IPS-11a (cell line): ENCODE measurements around the gene AP2B1.
"Not testable (repeated sequence)": the region's sequence is repeated elsewhere in the genome, so short reads cannot be mapped to it uniquely, and the experiment has no call there.

ENCODE experiments used
- H3K4me3 ChIP-seq: one replicate; pipeline ENCODE4 v1.5.1; 2013; ENCODE audit warnings: low read depth, low read length, control low read depth

AP2B1 gene

DNA sequence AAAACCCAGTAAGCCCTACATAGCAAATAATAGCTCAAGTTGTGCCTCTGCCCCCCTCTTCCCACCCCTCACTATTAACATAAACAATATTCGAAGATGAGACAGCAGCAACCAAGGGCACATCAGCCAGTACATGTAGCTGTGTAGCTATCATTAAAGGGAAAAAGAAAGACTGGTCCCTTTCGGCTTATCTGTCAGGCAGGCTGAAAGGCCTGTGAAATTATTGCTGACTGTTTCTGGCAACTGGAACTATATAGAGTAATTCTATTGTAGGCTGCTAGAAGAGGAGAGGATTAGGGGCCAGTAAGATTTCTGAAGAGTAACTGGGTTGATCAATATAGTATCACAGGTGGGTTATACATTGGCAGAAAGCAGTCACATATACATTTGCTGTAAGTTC is 107.8 kb downstream of the AP2B1 start:
- H3K4me3 ChIP-seq: no peak overlapping the region

GRCh38 chr17:35695613-35696012 is 108.5 kb downstream of the AP2B1 start:
- no peak overlapping the region for H3K4me3 ChIP-seq

DNA sequence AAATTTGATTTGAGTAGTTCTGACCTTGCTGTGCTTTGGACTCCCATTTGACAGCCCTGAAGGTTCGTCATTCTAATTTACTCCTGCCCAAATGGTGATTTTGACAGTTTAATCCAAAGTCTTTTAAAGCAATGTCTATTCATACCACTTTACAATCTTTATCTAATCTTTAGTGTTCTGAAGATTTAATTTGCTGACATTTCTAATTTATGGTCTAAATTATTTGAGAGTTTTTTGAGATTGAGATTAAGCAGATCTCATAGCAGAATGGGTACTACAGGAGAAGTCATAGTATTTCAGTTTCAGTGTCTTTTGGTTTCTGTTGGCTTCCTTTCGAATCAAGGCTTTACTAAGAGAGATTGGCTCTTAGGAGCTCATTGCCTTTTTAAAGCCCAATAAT is 111.7 kb downstream of the AP2B1 start:
- H3K4me3 ChIP-seq: no peak overlapping the region

DNA sequence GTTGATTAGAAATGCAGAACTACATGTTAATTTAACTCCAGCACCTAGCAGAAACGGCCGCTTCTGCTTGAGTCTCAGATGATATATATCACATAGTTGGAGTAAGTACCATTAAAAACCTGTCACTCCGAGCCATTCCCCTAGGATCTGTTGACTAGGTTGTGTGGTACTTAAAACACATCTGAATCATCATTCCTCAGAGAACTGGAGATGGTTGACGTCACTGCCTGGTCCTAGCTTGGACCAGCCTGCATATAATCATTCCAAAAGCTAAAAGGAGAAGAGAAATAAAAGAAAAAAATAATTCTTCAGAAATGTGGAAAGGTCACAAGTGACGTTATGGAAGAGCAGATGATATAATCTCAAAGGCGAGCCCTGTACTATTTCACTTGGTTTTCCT is 113.0 kb downstream of the AP2B1 start:
- no peak overlapping the region for H3K4me3 ChIP-seq

- no peak overlapping the region for H3K4me3 ChIP-seq
Measured at GRCh38 chr17:35701491-35701890, 114.4 kb downstream of the AP2B1 start.

DNA sequence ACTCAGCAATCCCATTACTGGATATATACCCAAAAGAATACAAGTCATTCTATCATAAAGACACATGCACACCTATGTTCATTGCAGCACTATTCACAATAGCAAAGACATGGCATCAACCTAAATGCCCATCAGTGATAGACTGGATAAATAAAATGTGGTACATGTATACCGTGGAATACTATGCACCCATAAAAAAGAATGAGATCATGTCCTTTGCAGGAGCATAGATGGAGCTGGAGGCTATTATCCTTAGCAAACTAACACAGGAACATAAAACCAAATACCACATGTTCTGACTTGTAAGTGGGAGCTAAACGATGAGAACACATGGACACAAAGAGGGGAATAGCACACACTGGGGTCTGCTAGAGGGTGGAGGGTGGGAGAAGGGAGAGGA is 116.2 kb downstream of the AP2B1 start:
- H3K4me3 ChIP-seq: not testable (repeated sequence)

GRCh38 chr17:35705230-35705629 is 118.1 kb downstream of the AP2B1 start:
- no peak overlapping the region for H3K4me3 ChIP-seq

DNA sequence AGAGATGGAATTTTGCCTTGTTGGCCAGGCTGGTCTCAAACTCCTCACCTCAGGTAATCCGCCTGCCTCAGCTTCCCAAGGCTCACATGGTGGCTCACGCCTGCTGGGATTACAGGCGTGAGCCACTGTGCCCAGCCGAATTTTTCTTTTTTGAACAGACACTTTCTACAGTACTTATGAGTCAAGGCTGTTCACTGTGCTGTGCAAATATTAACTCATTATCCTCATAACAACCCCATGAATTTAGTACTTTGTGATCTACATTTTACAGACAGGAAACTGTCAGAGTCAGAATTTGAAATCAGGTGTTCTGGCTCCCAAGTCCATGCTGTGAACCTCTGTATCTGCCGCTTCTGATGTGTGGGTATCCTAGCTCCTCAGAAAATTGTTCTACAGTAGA is 118.6 kb downstream of the AP2B1 start:
- no peak overlapping the region for H3K4me3 ChIP-seq

- H3K4me3 ChIP-seq: no peak overlapping the region
Measured at GRCh38 chr17:35708149-35708548, 121.0 kb downstream of the AP2B1 start.

GRCh38 chr17:35708951-35709350 is 121.8 kb downstream of the AP2B1 start:
- H3K4me3 ChIP-seq: no peak overlapping the region

DNA sequence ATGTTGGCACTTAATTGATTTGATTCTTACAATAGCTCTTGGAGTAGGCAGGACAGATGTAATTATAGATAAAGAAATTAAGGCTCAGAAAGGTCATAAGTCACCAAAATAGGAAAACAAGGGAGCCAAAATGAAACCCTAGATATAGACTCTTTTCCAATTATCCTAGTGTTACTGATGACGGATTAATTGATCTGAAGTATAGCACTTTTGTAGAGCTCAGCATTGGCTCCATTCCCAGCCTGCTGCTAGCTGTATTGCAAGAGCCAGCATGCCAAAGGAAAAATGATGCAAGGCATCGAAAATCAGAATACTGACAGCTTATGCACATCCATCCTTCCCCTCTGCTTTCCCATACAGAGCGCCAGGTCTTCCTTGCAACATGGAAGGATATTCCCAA is 122.8 kb downstream of the AP2B1 start:
- H3K4me3 ChIP-seq: no peak overlapping the region

DNA sequence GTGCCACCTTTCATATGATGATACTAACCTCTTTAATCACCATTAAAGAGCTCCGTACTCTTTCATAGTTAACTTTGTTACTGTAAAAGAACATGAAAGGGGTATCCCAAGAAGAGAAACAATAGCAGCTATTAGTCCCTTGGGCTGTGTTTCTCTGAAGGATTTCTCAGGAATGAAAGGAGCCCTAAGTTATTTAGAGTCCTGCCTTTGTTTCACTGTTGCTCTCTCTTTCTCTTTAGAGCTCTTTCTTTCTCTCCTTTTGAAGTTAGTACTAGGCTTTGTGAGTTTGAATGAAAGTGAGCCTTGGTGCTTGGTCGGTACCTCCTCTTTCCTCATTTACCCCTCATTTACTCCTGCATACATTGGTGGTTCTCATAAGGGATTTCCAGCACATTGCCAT is 123.8 kb downstream of the AP2B1 start:
- no peak overlapping the region for H3K4me3 ChIP-seq

GRCh38 chr17:35713069-35713728 is 126.1 kb downstream of the AP2B1 start:
- no peak overlapping the region for H3K4me3 ChIP-seq

DNA sequence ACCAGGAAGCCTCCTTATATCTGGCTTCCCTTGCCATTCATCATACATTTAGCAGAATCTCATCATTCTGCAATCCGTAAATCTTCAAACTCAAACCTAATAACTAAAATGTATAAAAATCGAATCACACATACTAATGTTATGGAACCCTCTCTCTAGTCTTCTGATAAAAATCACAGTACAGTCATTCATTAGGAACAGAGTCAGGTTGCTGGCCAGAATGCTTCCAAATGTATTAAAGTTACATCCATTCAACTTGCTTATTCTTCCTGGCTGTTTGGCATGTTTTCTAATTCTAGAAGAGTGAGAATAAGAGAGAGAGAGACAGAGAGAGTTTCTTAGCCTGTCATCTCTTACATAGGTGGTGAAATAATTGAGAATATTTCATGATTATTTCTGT is 127.9 kb downstream of the AP2B1 start:
- H3K4me3 ChIP-seq: no peak overlapping the region

GRCh38 chr17:35715416-35715815 is 128.3 kb downstream of the AP2B1 start:
- H3K4me3 ChIP-seq: no peak overlapping the region

GRCh38 chr17:35716173-35716572 is 129.1 kb downstream of the AP2B1 start:
- H3K4me3 ChIP-seq: no peak overlapping the region

GRCh38 chr17:35716897-35717465 is 129.9 kb downstream of the AP2B1 start:
- no peak overlapping the region for H3K4me3 ChIP-seq

DNA sequence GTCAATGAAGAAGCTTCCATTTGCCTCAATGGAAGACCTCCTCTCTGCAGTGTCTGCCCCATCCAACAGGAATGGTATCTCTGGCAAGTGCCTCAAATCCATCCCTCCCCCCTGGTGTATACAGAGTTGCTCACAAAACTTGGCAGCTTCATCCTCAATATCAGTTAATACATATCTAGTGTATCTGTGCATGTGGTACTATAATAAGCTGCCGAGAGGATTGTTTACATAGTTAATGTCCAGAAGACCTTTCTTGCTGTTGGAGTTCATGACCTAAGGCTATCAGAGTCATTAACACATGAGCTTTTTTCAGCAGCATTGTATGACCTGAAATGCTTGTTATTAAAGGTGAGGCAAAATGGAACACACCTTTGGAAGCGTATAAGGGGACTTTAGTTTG is 130.4 kb downstream of the AP2B1 start:
- H3K4me3 ChIP-seq: no peak overlapping the region

- H3K4me3 ChIP-seq: no peak overlapping the region
Measured at GRCh38 chr17:35723735-35724134, 136.6 kb downstream of the AP2B1 start.

- no peak overlapping the region for H3K4me3 ChIP-seq
Measured at GRCh38 chr17:35725058-35725457, 137.9 kb downstream of the AP2B1 start.

- H3K4me3 ChIP-seq: no peak overlapping the region
Measured at GRCh38 chr17:35725802-35726126, 138.6 kb downstream of the AP2B1 start.

DNA sequence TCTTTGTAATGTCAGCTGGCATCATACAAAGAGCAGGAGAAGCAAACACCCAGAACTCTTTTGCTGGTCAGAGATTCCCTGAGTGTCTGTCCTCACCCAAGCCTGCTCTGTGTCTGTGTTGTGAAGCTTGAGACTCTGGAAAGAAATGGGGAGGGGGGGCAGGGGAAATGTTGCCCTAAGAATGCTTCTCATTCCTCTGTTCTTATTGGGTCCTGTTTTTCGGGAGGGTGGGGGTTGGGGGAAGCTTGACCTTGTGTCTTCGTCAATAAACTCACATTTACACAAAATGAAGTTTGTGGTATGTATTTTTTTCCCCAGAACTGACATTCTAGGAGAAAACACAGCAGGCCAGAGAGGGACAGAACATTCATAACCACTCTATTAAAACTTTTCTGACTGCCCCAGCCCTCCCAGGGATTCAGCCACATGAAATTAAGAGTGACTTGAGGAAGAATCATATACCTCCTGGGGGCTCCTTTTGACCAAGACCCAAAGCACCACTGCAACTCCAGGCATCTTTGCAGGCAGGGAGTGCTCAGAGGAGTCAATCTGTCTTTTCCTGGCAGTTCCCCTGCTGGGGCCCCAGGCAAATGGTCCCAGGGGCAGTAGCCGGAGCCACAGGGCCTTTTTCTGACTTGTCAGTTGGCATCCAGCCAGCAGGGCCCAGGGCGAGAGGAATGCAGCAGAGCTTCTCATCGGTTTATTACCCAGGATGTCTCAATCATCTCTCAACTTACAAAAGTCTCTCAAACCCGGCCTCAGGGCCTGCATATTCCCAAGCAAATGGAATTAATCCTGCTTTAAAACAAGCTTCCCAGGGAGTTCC is 139.2 kb downstream of the AP2B1 start:
- no peak overlapping the region for H3K4me3 ChIP-seq
